ENCODE data around the gene IQCN. TPM values are rescaled to one million over a fixed set of nuclear protein-coding genes. Genes with fewer than 3 reads are reported as not detected.

Gene IQCN
- total RNA-seq, 4 donors from 2014 or later: 5.7 to 17.0 (median 8.9) TPM

DNA sequence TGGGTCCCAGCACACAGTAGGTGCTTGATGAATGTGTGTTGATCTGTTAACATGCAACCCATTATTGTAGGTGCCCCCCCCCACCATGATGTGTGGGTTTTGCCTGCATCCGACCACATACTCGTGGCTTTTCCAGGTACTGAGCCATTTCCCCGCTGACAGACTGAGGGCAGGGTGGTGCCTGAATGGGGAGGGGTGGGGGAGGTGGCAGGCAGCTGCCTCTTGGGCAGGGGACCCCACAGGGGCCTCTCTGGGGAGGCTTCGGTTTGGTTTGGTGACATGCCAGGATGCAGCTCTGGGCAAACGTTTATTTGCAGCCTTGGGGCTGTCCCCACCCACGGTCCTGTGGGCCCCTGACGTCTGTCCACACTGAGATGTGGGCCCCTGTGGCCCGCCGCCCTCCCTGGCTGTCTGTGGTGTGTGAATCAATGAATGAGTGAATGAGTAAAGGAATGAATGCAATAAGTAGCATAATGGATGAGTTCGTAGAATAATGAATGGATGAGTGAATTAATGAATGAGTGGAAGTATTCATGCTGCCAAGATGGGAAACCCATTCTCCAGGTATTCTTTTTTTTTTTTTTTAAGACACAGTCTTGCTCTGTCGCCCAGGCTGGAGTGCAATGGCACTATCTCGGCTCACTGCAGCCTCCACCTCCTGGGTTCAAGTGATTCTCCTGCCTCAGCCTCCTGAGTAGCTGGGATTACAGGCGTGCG lies 16.2 kb upstream of the IQCN start:
- peak overlapping the region; percentile 63 to 99 (median 95) for H3K27ac ChIP-seq
- no peaks in the 10 kb centered on the region for H3K36me3 ChIP-seq
- peaks cover 18 to 20% of the 10 kb centered on the region in 2 donors for H3K4me1 ChIP-seq
- WGBS, 2 donors: 54 to 55% methylated on average over 11 to 14 of the region's 14 CpGs
- H3K27me3 ChIP-seq: no peaks in the 10 kb centered on the region
- intact Hi-C loops (cut with DNase I): no loop called here
- DNase-seq: no peak
- no peak for TF ChIP-seq POLR2A (IDR thresholded peaks at IDR 0.05)
- TF ChIP-seq, protein P1, sequence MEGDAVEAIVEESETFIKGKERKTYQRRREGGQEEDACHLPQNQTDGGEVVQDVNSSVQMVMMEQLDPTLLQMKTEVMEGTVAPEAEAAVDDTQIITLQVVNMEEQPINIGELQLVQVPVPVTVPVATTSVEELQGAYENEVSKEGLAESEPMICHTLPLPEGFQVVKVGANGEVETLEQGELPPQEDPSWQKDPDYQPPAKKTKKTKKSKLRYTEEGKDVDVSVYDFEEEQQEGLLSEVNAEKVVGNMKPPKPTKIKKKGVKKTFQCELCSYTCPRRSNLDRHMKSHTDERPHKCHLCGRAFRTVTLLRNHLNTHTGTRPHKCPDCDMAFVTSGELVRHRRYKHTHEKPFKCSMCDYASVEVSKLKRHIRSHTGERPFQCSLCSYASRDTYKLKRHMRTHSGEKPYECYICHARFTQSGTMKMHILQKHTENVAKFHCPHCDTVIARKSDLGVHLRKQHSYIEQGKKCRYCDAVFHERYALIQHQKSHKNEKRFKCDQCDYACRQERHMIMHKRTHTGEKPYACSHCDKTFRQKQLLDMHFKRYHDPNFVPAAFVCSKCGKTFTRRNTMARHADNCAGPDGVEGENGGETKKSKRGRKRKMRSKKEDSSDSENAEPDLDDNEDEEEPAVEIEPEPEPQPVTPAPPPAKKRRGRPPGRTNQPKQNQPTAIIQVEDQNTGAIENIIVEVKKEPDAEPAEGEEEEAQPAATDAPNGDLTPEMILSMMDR (IDR thresholded peaks at IDR 0.05): no peak
- H3K9me3 ChIP-seq: no peaks in the 10 kb centered on the region
- no peak overlapping the region for H3K4me3 ChIP-seq (replicated peaks in 1 of 3)

DNA sequence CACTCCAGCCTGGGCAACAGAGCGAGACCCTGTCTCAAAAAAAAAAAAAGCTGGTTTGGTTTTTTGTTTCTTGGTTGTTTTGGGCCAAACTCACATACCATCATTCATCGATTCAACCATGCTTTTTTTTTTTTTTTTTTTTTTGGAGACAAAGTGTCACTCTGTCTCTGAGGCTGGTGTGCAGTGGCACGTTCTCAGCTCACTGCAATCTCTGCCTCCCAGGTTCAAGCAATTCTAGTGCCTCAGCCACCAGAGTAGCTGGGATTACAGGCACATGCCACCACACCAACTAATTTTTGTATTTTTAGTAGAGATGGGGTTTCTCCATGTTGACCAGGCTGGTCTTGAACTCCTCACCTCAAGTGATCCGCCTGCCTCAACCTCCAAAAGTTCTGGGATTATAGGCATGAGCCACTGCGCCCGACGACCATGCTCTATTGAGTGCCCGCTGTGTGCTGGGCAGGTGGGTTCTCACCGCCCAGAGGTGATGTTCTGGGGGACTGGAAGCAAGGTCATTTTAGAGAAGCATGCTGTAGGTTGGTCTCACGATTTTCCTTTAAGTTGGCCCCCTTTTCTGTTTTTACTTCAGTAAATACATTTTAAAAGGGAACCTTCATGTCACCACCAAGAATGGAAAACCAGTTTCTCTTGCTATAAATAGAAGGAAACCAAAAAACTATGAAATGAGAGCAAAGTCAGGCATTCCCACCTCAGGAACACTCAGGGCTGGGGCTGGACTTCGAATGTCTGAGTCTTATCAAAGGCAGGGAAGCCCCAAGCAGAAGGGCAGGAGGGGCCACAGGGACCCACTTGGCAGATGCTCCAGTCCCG lies 15.4 kb upstream of the IQCN start:
- intact Hi-C loops (cut with DNase I): no loop called here
- H3K36me3 ChIP-seq: no peaks in the 10 kb centered on the region
- no peak for TF ChIP-seq POLR2A (IDR thresholded peaks at IDR 0.05)
- TF ChIP-seq, protein P1 (IDR thresholded peaks at IDR 0.05): no peak
- peak overlapping the region; percentile 16 to 63 (median 43) for H3K27ac ChIP-seq
- H3K4me1 ChIP-seq: peaks cover 18 to 20% of the 10 kb centered on the region in 2 donors
- DNase-seq: no peak
- WGBS, 2 donors: 57 to 73% methylated on average over 12 of the region's 12 CpGs
- no peaks in the 10 kb centered on the region for H3K9me3 ChIP-seq
- no peaks in the 10 kb centered on the region for H3K27me3 ChIP-seq
- no peak overlapping the region for H3K4me3 ChIP-seq (replicated peaks in 1 of 3)

DNA sequence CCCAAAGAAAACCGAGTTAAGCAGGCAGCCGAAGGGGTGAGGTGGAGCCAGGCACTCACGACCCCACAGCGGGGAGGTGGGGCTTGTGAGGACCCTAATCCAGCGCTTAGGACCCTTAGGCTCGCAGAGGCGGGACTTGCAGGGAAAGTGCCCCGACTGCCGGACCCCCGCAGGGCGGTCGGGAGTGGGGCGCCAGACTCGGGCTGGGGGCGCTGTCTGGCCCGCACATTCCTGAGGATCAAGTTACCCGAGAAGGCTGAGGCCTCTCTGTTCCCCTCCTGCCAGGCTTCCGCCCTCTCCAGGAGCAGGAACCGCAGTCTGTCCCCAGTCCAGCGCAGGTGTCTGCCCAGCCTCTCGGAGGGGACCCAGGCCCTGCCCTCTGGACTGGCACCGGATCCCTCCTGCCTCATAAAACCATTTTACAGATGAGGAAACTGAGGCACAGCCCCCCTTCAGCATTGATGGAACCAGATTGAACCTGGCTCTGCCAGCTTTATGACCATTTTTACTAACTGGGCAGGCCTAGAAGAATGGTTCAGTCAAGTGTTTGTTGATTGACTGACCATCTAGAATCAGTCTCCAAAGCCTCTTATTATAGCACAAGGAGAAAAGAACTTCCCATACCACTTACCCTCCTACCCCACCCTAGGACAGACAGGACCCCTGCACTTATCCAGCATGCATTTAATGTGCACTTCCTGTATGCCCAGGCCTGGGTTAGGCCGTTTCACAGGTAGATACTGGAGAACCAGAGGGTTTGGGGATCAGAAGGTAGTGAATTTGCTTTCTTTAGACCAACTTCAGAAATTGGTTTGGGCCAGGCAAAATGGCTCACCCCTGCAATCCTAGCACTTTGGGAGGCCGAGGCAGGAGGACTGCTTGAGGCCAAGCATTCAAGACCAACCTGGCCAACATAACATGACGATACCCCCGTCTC lies 13.9 kb upstream of the IQCN start:
- no peak for TF ChIP-seq POLR2A (IDR thresholded peaks at IDR 0.05)
- TF ChIP-seq, protein P1 (IDR thresholded peaks at IDR 0.05): no peak
- Histone ChIP-seq H3K9me3 (no peaks in the 10 kb centered on the region), H3K36me3 (no peaks in the 10 kb centered on the region), H3K4me3 (replicated peaks in 1 of 3) (no peak overlapping the region), H3K4me1 (peaks cover 15 to 17% of the 10 kb centered on the region in 2 donors), H3K27me3 (no peaks in the 10 kb centered on the region), H3K27ac (peak overlapping the region in 1 of 3 donors; percentile 42)
- 49 to 52% methylated on average over 11 to 20 of the region's 26 CpGs for WGBS, 2 donors
- intact Hi-C loops (cut with DNase I): no loop called here
- DNase-seq: peak; percentile 38 to 55

DNA sequence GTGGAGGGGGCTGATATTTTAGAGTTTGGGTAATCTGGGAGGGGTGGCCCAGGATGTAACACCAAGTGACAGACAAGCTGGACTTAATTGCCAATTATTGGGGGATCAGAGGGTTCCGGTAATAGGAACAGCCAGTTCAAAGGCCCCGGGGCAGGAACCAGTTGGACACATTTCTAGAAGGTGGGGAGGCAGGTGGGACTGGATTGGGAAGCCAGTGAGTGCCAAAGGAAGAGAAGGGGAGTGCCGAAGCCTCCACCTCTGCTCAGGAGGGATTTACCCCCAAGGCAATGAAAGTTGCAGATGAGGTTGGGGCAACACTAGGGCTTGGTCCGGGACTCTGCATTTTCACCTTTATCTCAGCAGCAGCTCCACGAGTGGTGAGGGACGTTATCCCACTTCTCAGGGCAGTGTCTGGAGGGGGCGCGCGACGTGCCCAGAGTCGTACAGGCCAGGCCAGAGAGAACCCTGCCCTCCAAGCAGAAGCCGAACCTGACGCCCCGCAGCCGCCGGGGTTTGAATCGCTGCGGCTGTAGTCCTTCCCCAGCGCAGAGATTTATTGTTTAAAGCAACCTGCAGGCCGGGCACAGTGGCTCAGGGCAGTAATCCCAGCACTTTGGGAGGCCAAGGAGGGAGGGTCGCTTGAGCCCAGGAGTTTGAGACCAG lies 12.9 kb upstream of the IQCN start:
- Histone ChIP-seq H3K36me3 (no peaks in the 10 kb centered on the region), H3K4me1 (peaks cover 14 to 21% of the 10 kb centered on the region in 2 donors), H3K27me3 (no peaks in the 10 kb centered on the region), H3K9me3 (no peaks in the 10 kb centered on the region), H3K4me3 (replicated peaks in 1 of 3) (no peak overlapping the region), H3K27ac (peak overlapping the region in 1 of 3 donors; percentile 42)
- intact Hi-C loops (cut with DNase I): no loop called here
- 68 to 79% methylated on average over 8 to 21 of the region's 21 CpGs for WGBS, 2 donors
- TF ChIP-seq, protein P1 (IDR thresholded peaks at IDR 0.05): no peak
- no peak for TF ChIP-seq POLR2A (IDR thresholded peaks at IDR 0.05)
- DNase-seq: no peak

Measured in thyroid gland (tissue), 4 donors.